22Rv1 (cell line): ENCODE measurements around the gene STAC.

Source experiments
- H3K27ac ChIP-seq: fragments of 450-650 bp; 2 replicates; pipeline ENCODE4 v1.5.1; 2017
- CTCF ChIP-seq: fragments of 450-650 bp; IDR thresholded peaks from 2 replicates; pipeline ENCODE4 v1.5.1; 2017; ENCODE audit warnings: mild to moderate bottlenecking
- ZFX ChIP-seq: fragments of 450-650 bp; IDR thresholded peaks from 2 replicates; pipeline ENCODE4 v1.6.1; 2017; ENCODE audit warnings: antibody characterized with exemption, borderline replicate concordance

Gene STAC

GRCh38 chr3:36519682-36520081, 139.4 kb downstream of the STAC start:
- no peak for TF ChIP-seq ZFX
- TF ChIP-seq CTCF = no peak
- H3K27ac ChIP-seq = no peak overlapping the region

GRCh38 chr3:36520241-36521006, 140.1 kb downstream of the STAC start:
- no peak overlapping the region for H3K27ac ChIP-seq
- TF ChIP-seq CTCF (no peak), ZFX (no peak)

- no peak overlapping the region for H3K27ac ChIP-seq
- TF ChIP-seq CTCF = no peak
- TF ChIP-seq ZFX = no peak
Observed at GRCh38 chr3:36521007-36521379, 140.7 kb downstream of the STAC start.

GRCh38 chr3:36524560-36524959, 144.3 kb downstream of the STAC start:
- H3K27ac ChIP-seq = no peak overlapping the region
- TF ChIP-seq CTCF = no peak
- TF ChIP-seq ZFX = no peak

- H3K27ac ChIP-seq = no peak overlapping the region
- TF ChIP-seq CTCF = no peak
- no peak for TF ChIP-seq ZFX
Observed at GRCh38 chr3:36525115-36525801, 145.0 kb downstream of the STAC start.

GRCh38 chr3:36538136-36538749, 157.9 kb downstream of the STAC start:
- H3K27ac ChIP-seq = no peak overlapping the region

More at GRCh38 chr3:36538136-36538749, 157.9 kb downstream of the STAC start:
- no peak for TF ChIP-seq ZFX
- no peak for TF ChIP-seq CTCF
